Fibroblast of pulmonary artery (primary cell): ENCODE data around the gene AAR2.

ENCODE experiments used
- DNase-seq: peaks from one replicate; pipeline ENCODE4 v3.0.0-alpha.2; 2010; ENCODE audit warnings: low read depth
- H3K4me3 ChIP-seq: replicated peaks from 2 replicates; pipeline ENCODE4 v1.5.1; 2011; ENCODE audit warnings: low read depth, mild to moderate bottlenecking, control low read depth, low read length, moderate library complexity
- TF ChIP-seq, protein P1 (sequence below): IDR thresholded peaks from 2 replicates; pipeline ENCODE4 v1.5.1; 2011; ENCODE audit warnings: mild to moderate bottlenecking, control low read depth, low read length, inconsistent platforms; ENCODE audit errors: missing control alignments

AAR2 gene

DNA sequence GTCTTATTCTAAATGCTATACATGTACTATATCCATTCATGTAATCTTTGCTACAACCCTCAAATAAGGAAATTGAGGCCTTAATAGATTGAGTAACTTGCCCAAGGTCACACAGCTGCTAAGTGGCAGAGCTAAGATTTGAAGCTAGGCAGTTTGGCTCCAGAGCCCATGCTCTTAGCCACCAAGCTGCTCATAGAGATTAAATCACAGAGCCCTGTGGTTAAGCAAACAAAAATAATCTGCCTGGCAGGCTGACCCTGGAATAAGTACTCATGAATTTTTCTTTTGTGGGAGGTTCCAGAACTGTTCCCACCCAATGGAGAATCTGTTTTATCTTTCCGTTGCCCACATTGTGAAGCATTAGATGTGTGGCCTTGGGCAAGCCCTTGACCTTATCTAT, 7.4 kb downstream of the AAR2 start:
- H3K4me3 ChIP-seq = no peak overlapping the region
- TF ChIP-seq, protein P1, sequence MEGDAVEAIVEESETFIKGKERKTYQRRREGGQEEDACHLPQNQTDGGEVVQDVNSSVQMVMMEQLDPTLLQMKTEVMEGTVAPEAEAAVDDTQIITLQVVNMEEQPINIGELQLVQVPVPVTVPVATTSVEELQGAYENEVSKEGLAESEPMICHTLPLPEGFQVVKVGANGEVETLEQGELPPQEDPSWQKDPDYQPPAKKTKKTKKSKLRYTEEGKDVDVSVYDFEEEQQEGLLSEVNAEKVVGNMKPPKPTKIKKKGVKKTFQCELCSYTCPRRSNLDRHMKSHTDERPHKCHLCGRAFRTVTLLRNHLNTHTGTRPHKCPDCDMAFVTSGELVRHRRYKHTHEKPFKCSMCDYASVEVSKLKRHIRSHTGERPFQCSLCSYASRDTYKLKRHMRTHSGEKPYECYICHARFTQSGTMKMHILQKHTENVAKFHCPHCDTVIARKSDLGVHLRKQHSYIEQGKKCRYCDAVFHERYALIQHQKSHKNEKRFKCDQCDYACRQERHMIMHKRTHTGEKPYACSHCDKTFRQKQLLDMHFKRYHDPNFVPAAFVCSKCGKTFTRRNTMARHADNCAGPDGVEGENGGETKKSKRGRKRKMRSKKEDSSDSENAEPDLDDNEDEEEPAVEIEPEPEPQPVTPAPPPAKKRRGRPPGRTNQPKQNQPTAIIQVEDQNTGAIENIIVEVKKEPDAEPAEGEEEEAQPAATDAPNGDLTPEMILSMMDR = no peak
- DNase-seq = no peak

DNA sequence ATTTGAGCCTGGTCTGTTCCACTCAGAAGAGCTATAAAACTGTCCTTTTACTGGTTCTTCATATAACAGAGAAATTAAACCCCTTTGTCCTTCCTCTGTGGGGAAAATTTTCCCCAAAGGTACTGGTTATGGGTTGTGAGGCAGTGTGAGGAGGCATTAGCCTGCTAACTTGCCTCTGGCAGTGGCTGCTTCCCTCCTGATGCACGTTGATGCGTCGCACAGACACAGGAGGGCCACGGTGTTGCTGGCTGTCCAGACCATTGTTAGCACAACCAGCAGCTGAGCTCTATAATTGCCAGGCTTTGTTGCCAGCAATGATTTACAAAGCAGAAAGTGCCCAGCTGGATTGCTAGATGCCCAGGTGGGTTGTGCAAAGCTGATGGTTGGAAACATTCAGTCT, 10.1 kb downstream of the AAR2 start:
- DNase-seq = no peak
- TF ChIP-seq, protein P1 = no peak
- H3K4me3 ChIP-seq = no peak overlapping the region

DNA sequence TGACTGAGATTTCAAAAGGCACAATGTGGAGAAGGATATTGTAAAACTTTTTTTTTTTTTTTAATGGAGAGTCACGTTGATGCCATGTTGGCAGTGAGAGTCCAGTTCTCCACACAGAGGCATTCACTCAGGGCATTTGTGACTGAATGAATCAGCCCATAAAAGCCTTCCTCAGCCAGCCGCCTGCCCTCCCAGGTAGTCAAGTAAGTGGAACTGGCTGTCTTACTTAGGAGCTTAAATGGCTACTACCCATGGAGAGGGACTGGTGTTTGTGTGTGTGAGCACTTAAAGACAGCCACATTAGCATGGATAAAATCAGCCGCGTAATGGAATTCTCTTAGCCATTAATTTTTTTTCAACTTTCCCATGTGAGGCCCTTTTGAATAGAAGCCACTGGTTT, 12.6 kb downstream of the AAR2 start:
- TF ChIP-seq, protein P1 = no peak
- no peak overlapping the region for H3K4me3 ChIP-seq
- DNase-seq = no peak

DNA sequence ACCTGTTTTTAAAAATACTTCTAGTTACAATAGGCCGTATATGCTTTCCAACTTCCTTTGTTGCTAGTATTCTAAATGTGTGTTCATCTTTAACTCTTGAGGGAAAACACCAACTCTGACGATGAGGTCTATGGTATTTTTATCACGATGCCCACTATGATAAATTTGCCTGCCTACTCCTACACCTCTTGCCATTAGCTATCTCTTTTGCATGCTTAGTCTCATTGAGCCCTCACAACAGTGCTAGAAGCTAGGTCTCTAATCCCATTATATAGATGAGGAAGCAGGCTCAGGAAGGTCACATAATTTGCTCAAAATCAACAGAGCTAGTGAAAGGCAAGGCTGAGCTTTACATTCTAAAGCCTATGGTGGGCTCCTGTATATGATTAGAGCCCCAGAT, 13.2 kb downstream of the AAR2 start:
- H3K4me3 ChIP-seq = no peak overlapping the region
- no peak for DNase-seq
- TF ChIP-seq, protein P1 = no peak

DNA sequence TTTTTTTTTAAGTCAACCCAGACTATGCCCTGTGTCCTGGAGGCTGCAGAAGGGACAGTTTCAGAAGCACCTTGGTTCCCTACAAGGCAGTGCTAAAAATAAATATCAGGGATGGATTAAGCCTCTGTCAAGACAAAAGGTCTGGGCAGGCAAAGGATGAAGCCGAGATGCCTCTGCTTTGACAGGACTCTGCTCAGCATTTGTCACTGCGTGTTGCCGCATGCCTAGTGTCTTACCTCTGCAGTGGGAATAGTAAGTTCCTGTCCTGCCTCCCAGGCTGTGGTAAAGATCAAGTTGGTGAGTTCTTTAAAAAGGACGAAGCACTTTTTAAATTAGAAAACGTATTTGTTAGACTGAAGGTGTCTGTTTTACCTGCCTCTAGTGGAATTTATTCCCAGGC, 15.1 kb downstream of the AAR2 start:
- no peak for DNase-seq
- TF ChIP-seq, protein P1 = no peak
- no peak overlapping the region for H3K4me3 ChIP-seq

DNA sequence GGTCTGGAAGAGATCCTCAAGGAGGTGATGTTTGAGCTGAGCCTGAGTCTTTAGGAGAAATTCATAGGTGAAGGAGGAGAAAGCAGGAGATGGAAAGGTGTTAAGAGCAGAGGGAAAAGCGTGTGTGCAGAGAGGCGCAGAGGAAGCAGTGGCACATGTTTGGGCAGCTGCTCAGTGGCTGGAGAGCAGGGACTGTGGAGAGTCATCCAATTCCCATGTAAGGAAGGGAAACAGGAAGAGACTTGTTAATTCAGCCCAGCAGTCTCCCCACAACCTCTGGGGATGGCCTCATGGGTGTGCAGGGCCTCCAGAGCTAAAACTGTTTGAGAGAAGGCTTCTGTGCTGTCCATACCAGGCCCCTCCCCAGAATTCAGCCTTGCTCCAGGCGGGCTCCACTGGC, 16.2 kb downstream of the AAR2 start:
- no peak for DNase-seq
- TF ChIP-seq, protein P1 = no peak
- no peak overlapping the region for H3K4me3 ChIP-seq

DNA sequence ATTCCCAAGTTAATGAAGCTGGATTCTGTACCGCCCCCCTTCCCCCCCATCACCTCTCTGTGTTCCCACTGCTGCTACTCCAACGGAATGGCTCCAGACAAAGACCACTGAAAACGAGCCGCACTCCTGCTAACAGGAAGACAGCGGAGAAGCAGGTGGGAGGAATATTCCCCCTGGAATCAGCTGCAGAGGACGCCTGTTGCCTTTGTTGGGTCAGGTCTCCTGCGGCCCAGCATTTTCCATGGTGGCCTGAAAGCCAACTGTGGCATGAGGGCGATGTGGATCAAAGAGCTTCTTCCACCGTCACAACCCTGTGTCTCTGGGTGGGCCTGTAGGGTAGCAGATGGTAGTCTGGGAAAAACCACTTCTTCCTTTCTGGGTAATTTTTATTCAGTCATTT, 16.8 kb downstream of the AAR2 start:
- H3K4me3 ChIP-seq = no peak overlapping the region
- TF ChIP-seq, protein P1 = no peak
- no peak for DNase-seq
